GM23338 (cell line): Measurements from ENCODE around the gene HCFC1. TPM values are rescaled to one million over a fixed set of nuclear protein-coding genes. Genes with fewer than 3 reads are reported as not detected.

Experiments
- ATAC-seq: fragments of 200-7000 bp; cut with Tn5 transposase; 3 replicates; pipeline ENCODE4 v1.9.1; 2020
- DNase-seq: peaks from one replicate; pipeline ENCODE4 v3.0.0-alpha.2; 2015; ENCODE audit warnings: low spot score
- H2AFZ ChIP-seq: fragments of 200-600 bp; sonication (generic); 2 replicates; pipeline ENCODE4 v1.8.0; 2016; ENCODE audit warnings: antibody characterized with exemption, mild to moderate bottlenecking, moderate library complexity
- H3F3A ChIP-seq: fragments of 200-600 bp; sonication (generic); replicated peaks from 2 replicates; pipeline ENCODE4 v1.8.0; 2017; ENCODE audit warnings: antibody characterized with exemption, mixed run types, low read depth
- H3K27ac ChIP-seq: fragments of 200-600 bp; sonication (generic); 2 replicates; pipeline ENCODE4 v1.6.1; 2016; ENCODE audit warnings: low read depth
- H3K27me3 ChIP-seq: fragments of 200-600 bp; sonication (generic); 2 replicates; pipeline ENCODE4 v1.8.0; 2016; ENCODE audit warnings: mild to moderate bottlenecking, mixed run types, moderate library complexity; ENCODE audit not compliant: insufficient read depth
- H3K36me3 ChIP-seq: fragments of 200-600 bp; sonication (generic); 2 replicates; pipeline ENCODE4 v1.8.0; 2016; ENCODE audit warnings: mild to moderate bottlenecking; ENCODE audit not compliant: insufficient read depth
- H3K4me1 ChIP-seq: fragments of 200-600 bp; sonication (generic); 2 replicates; pipeline ENCODE4 v1.8.0; 2016; ENCODE audit warnings: mild to moderate bottlenecking, moderate library complexity; ENCODE audit not compliant: insufficient read depth
- H3K4me2 ChIP-seq: fragments of 200-600 bp; sonication (generic); 2 replicates; pipeline ENCODE4 v1.7.1; 2017; ENCODE audit warnings: mixed run types
- H3K4me3 ChIP-seq: fragments of 200-600 bp; sonication (generic); 2 replicates; pipeline ENCODE4 v1.6.1; 2016; ENCODE audit warnings: mixed run types
- H3K79me2 ChIP-seq: fragments of 200-600 bp; sonication (generic); replicated peaks from 2 replicates; pipeline ENCODE4 v1.8.0; 2017; ENCODE audit warnings: mild to moderate bottlenecking; ENCODE audit not compliant: insufficient read depth
- H3K9me2 ChIP-seq: fragments of 200-600 bp; sonication (generic); 2 replicates; pipeline ENCODE4 v1.8.0; 2017; ENCODE audit not compliant: insufficient read depth
- H4K20me1 ChIP-seq: fragments of 200-600 bp; sonication (generic); replicated peaks from 2 replicates; pipeline ENCODE4 v1.8.0; 2017; ENCODE audit warnings: mild to moderate bottlenecking; ENCODE audit not compliant: insufficient read depth
- H3K27ac Mint-ChIP-seq: 2 replicates; pipeline ENCODE4 v1.8.0; 2020; ENCODE audit warnings: inconsistent platforms, mild to moderate bottlenecking, moderate library complexity, mixed read lengths
- H3K27me3 Mint-ChIP-seq: 3 replicates; pipeline ENCODE4 v1.8.0; 2022; ENCODE audit warnings: low read depth, mild to moderate bottlenecking, moderate library complexity, mixed read lengths, inconsistent platforms; ENCODE audit not compliant: insufficient read depth, poor library complexity
- H3K36me3 Mint-ChIP-seq: 3 replicates; pipeline ENCODE4 v1.8.0; 2021; ENCODE audit warnings: low read depth, mild to moderate bottlenecking, inconsistent platforms, moderate library complexity, mixed read lengths
- H3K4me1 Mint-ChIP-seq: 3 replicates; pipeline ENCODE4 v1.8.0; 2020; ENCODE audit warnings: mild to moderate bottlenecking, inconsistent platforms, mixed read lengths
- H3K4me3 Mint-ChIP-seq: 3 replicates; pipeline ENCODE4 v1.8.0; 2021; ENCODE audit warnings: moderate library complexity, mild to moderate bottlenecking, inconsistent platforms, mixed read lengths
- H3K9me3 Mint-ChIP-seq: 3 replicates; pipeline ENCODE4 v1.8.0; 2020; ENCODE audit warnings: moderate library complexity, mild to moderate bottlenecking, inconsistent platforms, mixed read lengths
- CREB1 ChIP-seq: fragments of 250-450 bp; sonication (Bioruptor Pico); IDR thresholded peaks from 2 replicates; pipeline ENCODE4 v1.5.0; 2020; ENCODE audit warnings: low read depth, mild to moderate bottlenecking, moderate library complexity
- CTCF ChIP-seq, 2 experiments: fragments of 200-600 bp in 1 of 2; sonication (generic) in 1 of 2; conservative IDR thresholded peaks; 2 replicates each; pipeline versions ENCODE4 v1.5.1 to v1.6.1; 2016 to 2017; ENCODE audit warnings: antibody characterized with exemption in 2 of 2, low read depth in 2 of 2, mild to moderate bottlenecking in 2 of 2, moderate library complexity in 1 of 2
- EZH2phosphoT487 ChIP-seq: fragments of 200-600 bp; sonication (generic); IDR thresholded peaks from one replicate; pipeline ENCODE4 v1.8.1; 2018; ENCODE audit warnings: antibody characterized with exemption; ENCODE audit not compliant: unreplicated experiment
- JUNB ChIP-seq: IDR thresholded peaks from one replicate; pipeline ENCODE4 v1.6.1; 2016; ENCODE audit warnings: antibody characterized with exemption; ENCODE audit not compliant: unreplicated experiment
- NANOG ChIP-seq: IDR thresholded peaks from 2 replicates; pipeline ENCODE4 v1.6.1; 2016; ENCODE audit warnings: antibody characterized with exemption, borderline replicate concordance
- POLR2AphosphoS5 ChIP-seq: IDR thresholded peaks from 2 replicates; pipeline ENCODE4 v1.6.1; 2016; ENCODE audit warnings: antibody characterized with exemption, low read depth
- STAT1 ChIP-seq: IDR thresholded peaks from one replicate; pipeline ENCODE4 v1.6.1; 2016; ENCODE audit warnings: antibody characterized with exemption; ENCODE audit not compliant: unreplicated experiment
- ZNF114 ChIP-seq: fragments of 250-450 bp; sonication (Bioruptor Pico); IDR thresholded peaks from 2 replicates; pipeline ENCODE4 v1.5.0; 2020; ENCODE audit warnings: mild to moderate bottlenecking, moderate library complexity
- ZNF331 ChIP-seq: fragments of 250-450 bp; sonication (Bioruptor Pico); IDR thresholded peaks from 2 replicates; pipeline ENCODE4 v1.5.0; 2020; ENCODE audit warnings: low read depth, mild to moderate bottlenecking, moderate library complexity
- polyA plus RNA-seq: library from polyadenylated mRNA; unstranded; fragments of >200 nt; fragmentation: Nextera tagmentation; extraction: Ambion mirVana; gene quantifications from 2 replicates; pipeline ENCODE4 v1.2.1, GENCODE V29; 2016
- total RNA-seq: library from RNA; depleted of rRNA; stranded (reverse); fragments of >200 nt; shearing (Covaris generic); gene quantifications from 2 replicates; pipeline ENCODE4 v1.2.3, GENCODE V29; 2014
- TF ChIP-seq, protein P1 (sequence below): IDR thresholded peaks from 2 replicates; pipeline ENCODE4 v1.6.1; 2016; ENCODE audit warnings: antibody characterized with exemption

The HCFC1 gene
- total and polyA plus RNA-seq, 2 experiments from 2014 or later = 33.0 to 188 TPM

GRCh38 chrX:153920546-153920945 lies 51.1 kb downstream of the HCFC1 start:
- H3K4me2 ChIP-seq = no peak overlapping the region
- no peaks in the 10 kb centered on the region for H3K27me3 ChIP-seq
- H3K4me3 Mint-ChIP-seq = no peak overlapping the region
- H3K4me1 ChIP-seq = peaks cover 7% of the 10 kb centered on the region; the same call in 1 of the 2 replicates
- H3K9me3 Mint-ChIP-seq = no peaks in the 10 kb centered on the region; the same call in 2 of the 3 replicates
- ATAC-seq (no peak), DNase-seq (no peak)
- no peak overlapping the region for H3K27ac Mint-ChIP-seq
- H3K36me3 Mint-ChIP-seq = peaks cover 25% of the 10 kb centered on the region
- TF ChIP-seq CREB1 = no peak
- TF ChIP-seq JUNB = no peak
- no peak for TF ChIP-seq POLR2AphosphoS5
- TF ChIP-seq CTCF (conservative IDR thresholded peaks at IDR 0.05; ENCODE audit: low read depth in 2 of 2) = no peak
- no peak for TF ChIP-seq ZNF331 (CRISPR knock-in tag)
- TF ChIP-seq NANOG = no peak
- no peak for TF ChIP-seq STAT1
- TF ChIP-seq, protein P1, sequence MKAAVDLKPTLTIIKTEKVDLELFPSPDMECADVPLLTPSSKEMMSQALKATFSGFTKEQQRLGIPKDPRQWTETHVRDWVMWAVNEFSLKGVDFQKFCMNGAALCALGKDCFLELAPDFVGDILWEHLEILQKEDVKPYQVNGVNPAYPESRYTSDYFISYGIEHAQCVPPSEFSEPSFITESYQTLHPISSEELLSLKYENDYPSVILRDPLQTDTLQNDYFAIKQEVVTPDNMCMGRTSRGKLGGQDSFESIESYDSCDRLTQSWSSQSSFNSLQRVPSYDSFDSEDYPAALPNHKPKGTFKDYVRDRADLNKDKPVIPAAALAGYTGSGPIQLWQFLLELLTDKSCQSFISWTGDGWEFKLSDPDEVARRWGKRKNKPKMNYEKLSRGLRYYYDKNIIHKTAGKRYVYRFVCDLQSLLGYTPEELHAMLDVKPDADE = no peak
- no peak for TF ChIP-seq ZNF114 (CRISPR knock-in tag)
- H3K4me1 Mint-ChIP-seq = peaks cover 18% of the 10 kb centered on the region; the same call in 2 of the 3 replicates
- H3K9me2 ChIP-seq = no peaks in the 10 kb centered on the region
- no peaks in the 10 kb centered on the region for H4K20me1 ChIP-seq
- H3K79me2 ChIP-seq = no peaks in the 10 kb centered on the region
- no peak overlapping the region for H2AFZ ChIP-seq
- peaks cover 1% of the 10 kb centered on the region for H3K27me3 Mint-ChIP-seq
- no peak overlapping the region for H3K4me3 ChIP-seq
- H3K27ac ChIP-seq = no peak overlapping the region
- no peaks in the 10 kb centered on the region for H3F3A ChIP-seq
- H3K36me3 ChIP-seq = no peaks in the 10 kb centered on the region

GRCh38 chrX:153919281-153919680 lies 52.3 kb downstream of the HCFC1 start:
- no peak overlapping the region for H3K4me2 ChIP-seq
- DNase-seq = no peak
- Mint-ChIP-seq H3K4me1 (peaks cover 12% of the 10 kb centered on the region; the same call in 2 of the 3 replicates), H3K27me3 (peaks cover 1% of the 10 kb centered on the region), H3K27ac (no peak overlapping the region), H3K4me3 (no peak overlapping the region), H3K36me3 (peaks cover 25% of the 10 kb centered on the region), H3K9me3 (no peaks in the 10 kb centered on the region; the same call in 2 of the 3 replicates)
- no peak overlapping the region for H3K4me3 ChIP-seq
- no peaks in the 10 kb centered on the region; the same call in 1 of the 2 replicates for H3K4me1 ChIP-seq
- ATAC-seq = no peak
- no peaks in the 10 kb centered on the region for H4K20me1 ChIP-seq
- no peak overlapping the region for H3K27ac ChIP-seq
- H3K27me3 ChIP-seq = no peaks in the 10 kb centered on the region
- no peak overlapping the region for H2AFZ ChIP-seq
- H3K79me2 ChIP-seq = no peaks in the 10 kb centered on the region
- no peaks in the 10 kb centered on the region for H3F3A ChIP-seq
- no peaks in the 10 kb centered on the region for H3K36me3 ChIP-seq
- H3K9me2 ChIP-seq = no peaks in the 10 kb centered on the region
- TF ChIP-seq EZH2phosphoT487 = no peak
- TF ChIP-seq ZNF114 (CRISPR knock-in tag) = no peak
- no peak for TF ChIP-seq ZNF331 (CRISPR knock-in tag)
- TF ChIP-seq CREB1 = no peak
- TF ChIP-seq POLR2AphosphoS5 = no peak
- no peak for TF ChIP-seq CTCF (conservative IDR thresholded peaks at IDR 0.05; ENCODE audit: low read depth in 2 of 2)
- TF ChIP-seq STAT1 = no peak
- TF ChIP-seq JUNB = no peak
